HepG2 (cell line): Measurements from ENCODE around the gene SPDYE16.
"Not testable (repeated sequence)": the region's sequence is repeated elsewhere in the genome, so short reads cannot be mapped to it uniquely, and the experiment has no call there.

Source experiments
- EP300 ChIP-seq, 3 experiments: sonication (generic) in 1 of 3; formaldehyde crosslinking in 1 of 3; IDR thresholded peaks; 2 replicates each; pipeline versions ENCODE4 v1.5.1 to v1.6.1; 2011 to 2020; ENCODE audit warnings: low read depth in 2 of 3, low read length in 2 of 3, borderline replicate concordance in 1 of 3, improper control_type of control experiment in 1 of 3, mild to moderate bottlenecking in 1 of 3, missing genetic modification reagents in 1 of 3, moderate library complexity in 1 of 3
- GABPA ChIP-seq, 2 experiments: IDR thresholded peaks; 2 replicates each; pipeline ENCODE4 v1.6.1; 2011 to 2016; ENCODE audit warnings: low read depth in 2 of 2, low read length in 1 of 2, missing biosample characterization in 1 of 2, missing genetic modification characterization in 1 of 2
- ZNF460 ChIP-seq: sonication (generic); formaldehyde crosslinking; IDR thresholded peaks from 2 replicates; pipeline ENCODE4 v1.5.1; 2020; ENCODE audit warnings: missing genetic modification reagents, mild to moderate bottlenecking, borderline replicate concordance
- ZNF883 ChIP-seq: sonication (generic); formaldehyde crosslinking; IDR thresholded peaks from 2 replicates; pipeline ENCODE4 v1.5.1; 2020; ENCODE audit warnings: mild to moderate bottlenecking, missing genetic modification reagents; ENCODE audit errors: not compliant biosample characterization
- TF ChIP-seq, protein P1 (sequence below): sonication (generic); formaldehyde crosslinking; IDR thresholded peaks from 2 replicates; pipeline ENCODE4 v1.5.1; 2020; ENCODE audit warnings: missing genetic modification reagents, mild to moderate bottlenecking, borderline replicate concordance

DNA sequence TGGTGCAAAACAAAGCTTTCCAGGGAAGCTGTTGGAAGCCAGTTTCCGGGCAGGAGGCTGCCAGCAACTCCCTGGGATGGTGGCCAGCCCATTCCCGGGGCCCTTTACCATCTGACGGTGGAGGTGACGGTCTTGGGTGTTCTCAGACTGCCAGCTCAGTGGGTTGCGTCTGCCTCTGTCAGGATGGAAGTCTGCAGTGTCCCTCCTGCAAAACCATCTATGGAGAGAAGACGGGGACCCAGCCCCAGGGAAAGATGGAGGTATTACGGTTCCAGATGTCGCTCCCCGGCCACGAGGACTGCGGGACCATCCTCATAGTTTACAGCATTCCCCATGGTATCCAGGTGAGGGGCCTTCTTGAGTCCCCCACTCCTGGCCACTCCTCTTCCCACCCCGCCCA lies 39.9 kb downstream of the SPDYE16 start:
- not testable (repeated sequence) for TF ChIP-seq ZNF460 (CRISPR knock-in tag); ZNF883 (CRISPR knock-in tag); EP300 (IDR thresholded peaks at IDR 0.05; ENCODE audit: low read depth in 2 of 2, low read length in 2 of 2); EP300 (CRISPR knock-in tag; IDR thresholded peaks at IDR 0.05; ENCODE audit: borderline replicate concordance); GABPA (IDR thresholded peaks at IDR 0.05; ENCODE audit: low read depth, low read length); GABPA (CRISPR knock-in tag; IDR thresholded peaks at IDR 0.05; ENCODE audit: low read depth)
- TF ChIP-seq, protein P1, sequence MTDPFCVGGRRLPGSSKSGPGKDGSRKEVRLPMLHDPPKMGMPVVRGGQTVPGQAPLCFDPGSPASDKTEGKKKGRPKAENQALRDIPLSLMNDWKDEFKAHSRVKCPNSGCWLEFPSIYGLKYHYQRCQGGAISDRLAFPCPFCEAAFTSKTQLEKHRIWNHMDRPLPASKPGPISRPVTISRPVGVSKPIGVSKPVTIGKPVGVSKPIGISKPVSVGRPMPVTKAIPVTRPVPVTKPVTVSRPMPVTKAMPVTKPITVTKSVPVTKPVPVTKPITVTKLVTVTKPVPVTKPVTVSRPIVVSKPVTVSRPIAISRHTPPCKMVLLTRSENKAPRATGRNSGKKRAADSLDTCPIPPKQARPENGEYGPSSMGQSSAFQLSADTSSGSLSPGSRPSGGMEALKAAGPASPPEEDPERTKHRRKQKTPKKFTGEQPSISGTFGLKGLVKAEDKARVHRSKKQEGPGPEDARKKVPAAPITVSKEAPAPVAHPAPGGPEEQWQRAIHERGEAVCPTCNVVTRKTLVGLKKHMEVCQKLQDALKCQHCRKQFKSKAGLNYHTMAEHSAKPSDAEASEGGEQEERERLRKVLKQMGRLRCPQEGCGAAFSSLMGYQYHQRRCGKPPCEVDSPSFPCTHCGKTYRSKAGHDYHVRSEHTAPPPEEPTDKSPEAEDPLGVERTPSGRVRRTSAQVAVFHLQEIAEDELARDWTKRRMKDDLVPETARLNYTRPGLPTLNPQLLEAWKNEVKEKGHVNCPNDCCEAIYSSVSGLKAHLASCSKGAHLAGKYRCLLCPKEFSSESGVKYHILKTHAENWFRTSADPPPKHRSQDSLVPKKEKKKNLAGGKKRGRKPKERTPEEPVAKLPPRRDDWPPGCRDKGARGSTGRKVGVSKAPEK (CRISPR knock-in tag), result not testable (repeated sequence)
